Smooth muscle cell (in vitro differentiated cells): Measurements from ENCODE around the gene BEAN1. TPM values are rescaled to one million over a fixed set of nuclear protein-coding genes. Genes with fewer than 3 reads are reported as not detected.

ENCODE experiments used
- DNase-seq: peaks from one replicate; lab custom pipeline; 2025; ENCODE audit not compliant: unreplicated experiment; lab: John Stamatoyannopoulos, UW
- H2AFZ ChIP-seq: fragments of 200-600 bp; sonication (generic); 2 replicates; pipeline ENCODE4 v1.6.0; 2016; ENCODE audit warnings: antibody characterized with exemption, low read depth, mild to moderate bottlenecking
- H3F3A ChIP-seq: fragments of 200-600 bp; sonication (generic); 2 replicates; pipeline ENCODE4 v1.6.0; 2017; ENCODE audit warnings: antibody characterized with exemption, low read depth
- H3K27ac ChIP-seq: fragments of 200-600 bp; sonication (generic); 2 replicates; pipeline ENCODE4 v1.5.1; 2016; ENCODE audit warnings: low read depth, mild to moderate bottlenecking
- H3K27me3 ChIP-seq: fragments of 200-600 bp; sonication (generic); 2 replicates; pipeline ENCODE4 v1.6.1; 2016; ENCODE audit warnings: low read depth, mild to moderate bottlenecking
- H3K36me3 ChIP-seq: fragments of 200-600 bp; sonication (generic); 2 replicates; pipeline ENCODE4 v1.5.1; 2016; ENCODE audit warnings: low read depth
- H3K4me1 ChIP-seq: fragments of 200-600 bp; sonication (generic); 2 replicates; pipeline ENCODE4 v1.5.1; 2016; ENCODE audit warnings: low read depth
- H3K4me2 ChIP-seq: fragments of 200-600 bp; sonication (generic); 2 replicates; pipeline ENCODE4 v1.6.0; 2016; ENCODE audit warnings: mild to moderate bottlenecking
- H3K4me3 ChIP-seq: fragments of 200-600 bp; sonication (generic); 2 replicates; pipeline ENCODE4 v1.5.1; 2016; ENCODE audit warnings: mild to moderate bottlenecking
- H3K79me2 ChIP-seq: fragments of 200-600 bp; sonication (generic); 2 replicates; pipeline ENCODE4 v1.6.0; 2016; ENCODE audit warnings: low read depth, mild to moderate bottlenecking
- H3K9ac ChIP-seq: fragments of 200-600 bp; sonication (generic); 2 replicates; pipeline ENCODE4 v1.6.0; 2016; ENCODE audit warnings: low read depth
- H3K9me3 ChIP-seq: fragments of 200-600 bp; sonication (generic); replicated peaks from 2 replicates; pipeline ENCODE4 v1.5.1; 2016; ENCODE audit warnings: low read depth
- H4K20me1 ChIP-seq: fragments of 200-600 bp; sonication (generic); 2 replicates; pipeline ENCODE4 v1.6.0; 2016; ENCODE audit warnings: low read depth
- CTCF ChIP-seq: fragments of 200-600 bp; sonication (generic); IDR thresholded peaks from 2 replicates; pipeline ENCODE4 v1.5.1; 2017; ENCODE audit warnings: borderline replicate concordance, mild to moderate bottlenecking, antibody characterized with exemption; ENCODE audit not compliant: insufficient read depth, poor library complexity, severe bottlenecking
- WGBS: methylation state at CpG from one replicate; pipeline ENCODE4 v1.1.7; 2016; ENCODE audit warnings: low lambda C conversion rate; 5-methylcytosine and 5-hydroxymethylcytosine counted together
- polyA plus RNA-seq: library from polyadenylated mRNA; unstranded; fragments of >200 nt; fragmentation: Nextera tagmentation; extraction: Ambion mirVana; gene quantifications from 2 replicates; pipeline ENCODE4 v1.2.1, GENCODE V29; 2016
- total RNA-seq: library from RNA; depleted of rRNA; stranded (reverse); fragments of >200 nt; gene quantifications from 2 replicates; pipeline ENCODE4 v1.2.3, GENCODE V29; 2014

The BEAN1 gene
- total and polyA plus RNA-seq, 2 experiments from 2014 or later = 0.94 to 4.9 TPM

DNA sequence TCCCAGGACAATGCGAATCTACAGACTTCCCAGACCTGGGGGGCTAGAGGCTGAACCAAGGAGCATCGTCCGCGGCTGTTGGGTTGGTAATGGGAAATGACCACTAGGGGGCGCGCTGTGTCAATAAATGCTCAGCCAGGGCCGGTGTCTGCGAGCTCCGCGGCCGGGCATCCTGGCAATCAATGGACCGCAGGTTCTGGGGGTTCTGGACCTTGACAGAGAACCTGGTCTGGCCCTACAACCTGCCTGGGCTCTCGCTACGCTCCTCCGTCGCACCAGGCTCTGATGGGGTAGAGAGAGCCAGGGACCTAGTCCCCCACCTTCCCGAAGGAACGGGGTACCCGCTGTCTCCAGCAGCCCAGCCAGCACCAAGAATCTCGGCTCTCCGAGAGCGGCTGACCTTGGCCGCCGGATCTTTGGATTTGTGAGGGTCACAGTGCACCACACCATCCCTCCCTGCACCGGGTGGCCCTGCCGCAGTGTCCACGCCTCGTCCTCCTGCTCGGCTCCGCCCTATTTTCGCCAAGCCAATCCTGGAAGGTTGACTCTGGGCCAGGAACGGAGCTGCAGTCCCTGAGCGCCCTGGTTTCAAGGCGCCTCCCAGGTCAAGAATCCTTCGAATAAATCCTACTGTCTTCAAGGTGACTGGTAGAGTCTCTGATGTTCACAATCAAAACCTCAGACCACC is 20.4 kb upstream of the BEAN1 start:
- Histone ChIP-seq H3K27ac (peak overlapping the region; percentile 94), H3K27me3 (no peaks in the 10 kb centered on the region), H3K9ac (no peak overlapping the region), H3K79me2 (no peaks in the 10 kb centered on the region), H3K9me3 (no peaks in the 10 kb centered on the region), H4K20me1 (no peaks in the 10 kb centered on the region), H3K4me1 (peaks cover 14% of the 10 kb centered on the region), H3K4me2 (peak overlapping the region; percentile 89), H3K4me3 (peak overlapping the region; percentile 60), H3F3A (peaks cover 4% of the 10 kb centered on the region), H3K36me3 (no peaks in the 10 kb centered on the region), H2AFZ (peak overlapping the region; percentile 89)
- 1% methylated on average over 33 of the region's 35 CpGs for WGBS
- DNase-seq = peak; percentile 75
- TF ChIP-seq CTCF = peak; percentile 86

DNA sequence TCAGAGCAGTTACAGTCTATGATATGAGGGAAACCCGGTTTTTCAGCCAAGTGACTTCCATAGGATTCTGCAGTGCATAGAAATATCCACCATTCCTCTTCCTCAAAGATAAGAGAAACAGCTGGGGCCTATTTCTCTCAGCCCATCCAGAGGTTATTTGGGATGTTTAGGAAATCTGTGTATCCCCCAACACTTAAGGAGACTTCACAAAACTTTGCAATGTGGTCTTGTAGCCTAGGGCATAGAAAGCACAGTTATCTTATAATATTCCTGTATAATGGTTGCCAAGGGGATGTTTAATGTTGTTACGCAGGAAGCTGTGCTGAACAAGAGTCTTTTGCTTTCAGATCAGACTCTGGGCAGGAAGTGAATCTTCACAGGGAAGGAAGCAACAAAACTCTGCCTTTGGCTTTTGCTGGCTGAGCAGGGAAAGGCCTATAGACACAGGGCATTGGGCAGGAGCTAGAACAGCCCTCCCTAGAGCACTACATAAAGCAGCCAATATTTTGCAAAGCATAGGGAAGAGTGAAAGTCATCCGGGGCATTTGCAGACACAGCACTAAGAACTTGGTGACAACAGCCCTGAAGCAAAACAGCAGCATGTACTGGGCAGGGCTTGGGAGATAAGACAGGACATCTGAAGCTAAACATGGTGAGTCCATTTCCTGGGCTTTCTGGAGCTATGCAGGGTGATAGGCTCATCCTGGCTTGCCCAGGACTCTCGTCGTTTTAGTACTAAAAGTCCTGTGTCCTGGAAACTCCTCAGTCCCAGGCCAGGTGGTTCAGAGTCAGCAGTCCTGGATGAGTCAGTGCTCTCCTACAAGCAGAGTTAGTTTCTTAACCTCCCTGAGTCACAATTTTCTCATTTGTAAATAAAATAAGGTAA is 18.7 kb upstream of the BEAN1 start:
- no peaks in the 10 kb centered on the region for H3K36me3 ChIP-seq
- H2AFZ ChIP-seq = peak overlapping the region; percentile 56
- H3K9ac ChIP-seq = peak overlapping the region; percentile 77
- peak overlapping the region; percentile 79 for H3K4me2 ChIP-seq
- peaks cover 14% of the 10 kb centered on the region for H3K4me1 ChIP-seq
- no peak for DNase-seq
- no peaks in the 10 kb centered on the region for H3K9me3 ChIP-seq
- no peaks in the 10 kb centered on the region for H3K79me2 ChIP-seq
- 12% methylated on average over 5 of the region's 5 CpGs for WGBS
- peak overlapping the region; percentile 9 for H3K4me3 ChIP-seq
- H3F3A ChIP-seq = peaks cover 4% of the 10 kb centered on the region
- H3K27ac ChIP-seq = peak overlapping the region; percentile 94
- H4K20me1 ChIP-seq = no peaks in the 10 kb centered on the region
- no peaks in the 10 kb centered on the region for H3K27me3 ChIP-seq
- no peak for TF ChIP-seq CTCF

DNA sequence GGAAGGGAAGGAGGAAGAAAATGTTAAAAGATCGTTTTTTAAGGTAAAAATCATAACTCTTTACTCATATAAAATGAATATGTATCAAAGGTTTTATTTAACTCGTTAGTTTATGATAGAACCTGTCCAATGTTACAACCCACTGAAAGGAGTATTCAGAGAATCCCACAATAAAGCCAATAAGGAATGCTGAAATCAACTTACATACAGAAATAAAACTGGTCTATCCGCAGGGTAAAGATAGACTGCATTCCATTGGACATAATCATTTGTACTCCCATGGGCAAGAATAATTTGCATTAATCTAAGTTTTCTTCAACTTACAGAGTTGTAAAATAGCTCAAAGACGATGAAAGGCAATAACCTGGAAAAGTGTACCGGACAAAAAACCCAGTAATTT is 17.9 kb upstream of the BEAN1 start:
- Histone ChIP-seq H3K4me1 (peaks cover 14% of the 10 kb centered on the region), H4K20me1 (no peaks in the 10 kb centered on the region), H3K9ac (peak overlapping the region; percentile 77), H3K36me3 (no peaks in the 10 kb centered on the region), H3K4me2 (peak overlapping the region; percentile 79), H3F3A (peaks cover 4% of the 10 kb centered on the region), H3K4me3 (peak overlapping the region; percentile 9), H3K79me2 (no peaks in the 10 kb centered on the region), H3K27ac (peak overlapping the region; percentile 94), H2AFZ (no peak overlapping the region), H3K9me3 (no peaks in the 10 kb centered on the region), H3K27me3 (no peaks in the 10 kb centered on the region)
- DNase-seq = no peak
- 27% methylated on average over 5 of the region's 5 CpGs for WGBS
- TF ChIP-seq CTCF = no peak
